Mesothelial cell of epicardium (in vitro differentiated cells): ENCODE data around the gene RAB28. TPM values are rescaled to one million over a fixed set of nuclear protein-coding genes. Genes with fewer than 3 reads are reported as not detected.

ENCODE experiments used
- DNase-seq, 2 experiments: peaks; one replicate each; pipeline ENCODE4 v3.0.0; 2021; ENCODE audit warnings: low spot score in 2 of 2; ENCODE audit not compliant: unreplicated experiment in 2 of 2
- H3K27ac Mint-ChIP-seq: 2 replicates; pipeline ENCODE4 v1.8.0; 2021; ENCODE audit warnings: mixed read lengths
- H3K27me3 Mint-ChIP-seq: 2 replicates; pipeline ENCODE4 v1.8.0; 2021; ENCODE audit warnings: low read depth, mixed read lengths
- H3K36me3 Mint-ChIP-seq: 2 replicates; pipeline ENCODE4 v1.8.0; 2021; ENCODE audit warnings: mixed read lengths
- H3K4me1 Mint-ChIP-seq: 2 replicates; pipeline ENCODE4 v1.8.0; 2021; ENCODE audit warnings: mixed read lengths
- H3K4me3 Mint-ChIP-seq: 2 replicates; pipeline ENCODE4 v1.8.0; 2021; ENCODE audit warnings: mild to moderate bottlenecking, moderate library complexity, mixed read lengths
- H3K9me3 Mint-ChIP-seq: 2 replicates; pipeline ENCODE4 v1.8.0; 2021; ENCODE audit warnings: mixed read lengths
- total RNA-seq: library from RNA; stranded (reverse); gene quantifications from 3 replicates; pipeline ENCODE4 v1.2.1, GENCODE V29; 2021
- TF ChIP-seq, protein P1 (sequence below): fragments of 200-600 bp; sonication (generic); IDR thresholded peaks from one replicate; pipeline ENCODE4 v1.5.0; 2021; ENCODE audit warnings: antibody characterized with exemption; ENCODE audit not compliant: unreplicated experiment

Gene RAB28
- total RNA-seq, 1 donor from 2014 or later = 18.4 TPM

DNA sequence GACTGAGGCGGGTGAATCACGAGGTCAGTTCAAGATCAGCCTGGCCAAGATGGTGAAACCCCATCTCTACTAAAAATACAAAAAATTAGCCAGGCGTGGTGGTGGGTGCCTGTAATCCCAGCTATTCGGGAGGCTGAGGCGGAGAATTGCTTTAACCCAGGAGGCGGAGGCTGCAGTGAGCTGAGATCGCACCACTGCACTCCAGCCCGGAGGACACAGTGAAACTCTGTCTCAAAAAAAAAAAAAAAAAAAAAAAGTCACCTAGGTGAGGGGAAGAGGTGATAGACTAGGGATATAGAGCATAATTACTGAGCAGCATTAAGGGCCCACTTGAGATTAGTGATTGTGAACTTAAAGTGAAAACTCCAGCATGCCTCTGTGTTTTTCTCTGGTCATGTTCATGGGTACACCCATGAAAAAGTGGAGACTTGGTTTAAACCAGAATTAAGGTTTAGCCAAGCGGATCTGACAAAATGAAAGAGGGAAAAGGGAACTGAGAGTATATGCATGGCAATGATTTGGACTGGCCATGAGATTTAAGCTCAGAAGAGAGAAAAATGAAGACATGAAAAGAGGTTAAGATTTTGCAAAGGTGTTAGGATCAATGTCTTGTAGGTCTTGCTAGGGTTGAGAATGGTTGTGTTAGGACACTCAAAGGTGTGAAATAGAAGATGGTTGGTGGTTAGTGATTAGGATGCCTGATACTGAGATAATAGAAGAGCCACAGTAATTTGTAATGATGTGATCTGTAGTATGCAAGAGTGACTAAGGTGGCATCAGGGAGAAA lies 105.0 kb downstream of the RAB28 start:
- Mint-ChIP-seq H3K4me1 (no peaks in the 10 kb centered on the region), H3K27ac (no peak overlapping the region), H3K27me3 (no peaks in the 10 kb centered on the region), H3K9me3 (no peaks in the 10 kb centered on the region), H3K36me3 (peaks cover 2% of the 10 kb centered on the region), H3K4me3 (no peak overlapping the region)
- TF ChIP-seq, protein P1, sequence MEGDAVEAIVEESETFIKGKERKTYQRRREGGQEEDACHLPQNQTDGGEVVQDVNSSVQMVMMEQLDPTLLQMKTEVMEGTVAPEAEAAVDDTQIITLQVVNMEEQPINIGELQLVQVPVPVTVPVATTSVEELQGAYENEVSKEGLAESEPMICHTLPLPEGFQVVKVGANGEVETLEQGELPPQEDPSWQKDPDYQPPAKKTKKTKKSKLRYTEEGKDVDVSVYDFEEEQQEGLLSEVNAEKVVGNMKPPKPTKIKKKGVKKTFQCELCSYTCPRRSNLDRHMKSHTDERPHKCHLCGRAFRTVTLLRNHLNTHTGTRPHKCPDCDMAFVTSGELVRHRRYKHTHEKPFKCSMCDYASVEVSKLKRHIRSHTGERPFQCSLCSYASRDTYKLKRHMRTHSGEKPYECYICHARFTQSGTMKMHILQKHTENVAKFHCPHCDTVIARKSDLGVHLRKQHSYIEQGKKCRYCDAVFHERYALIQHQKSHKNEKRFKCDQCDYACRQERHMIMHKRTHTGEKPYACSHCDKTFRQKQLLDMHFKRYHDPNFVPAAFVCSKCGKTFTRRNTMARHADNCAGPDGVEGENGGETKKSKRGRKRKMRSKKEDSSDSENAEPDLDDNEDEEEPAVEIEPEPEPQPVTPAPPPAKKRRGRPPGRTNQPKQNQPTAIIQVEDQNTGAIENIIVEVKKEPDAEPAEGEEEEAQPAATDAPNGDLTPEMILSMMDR = no peak
- no peak for DNase-seq

- Mint-ChIP-seq H3K27me3 (no peaks in the 10 kb centered on the region), H3K4me3 (no peak overlapping the region)
- TF ChIP-seq, protein P1 = no peak
Observed at GRCh38 chr4:13371048-13371447, 113.1 kb downstream of the RAB28 start.

DNA sequence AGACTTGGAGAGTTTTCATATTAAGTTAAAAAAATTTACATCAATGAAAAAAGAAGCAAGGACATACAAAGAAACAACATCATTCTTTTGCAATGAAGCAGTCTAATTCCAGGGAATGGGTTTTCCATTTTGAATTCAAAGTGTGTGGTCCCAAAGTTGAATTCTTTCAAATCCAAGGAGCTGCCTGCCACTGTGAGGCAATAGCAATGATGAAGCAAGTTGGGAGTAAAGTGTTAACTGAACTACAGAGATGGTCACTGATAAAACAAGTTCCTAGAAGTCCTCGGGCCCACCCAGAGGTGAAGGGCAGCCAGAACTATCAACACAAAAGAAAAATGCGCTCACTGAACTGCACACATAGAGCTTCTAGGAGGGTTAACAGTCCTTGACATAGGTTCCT lies 115.9 kb downstream of the RAB28 start:
- Mint-ChIP-seq H3K4me1 (no peaks in the 10 kb centered on the region), H3K27me3 (no peaks in the 10 kb centered on the region), H3K36me3 (no peaks in the 10 kb centered on the region), H3K27ac (no peak overlapping the region), H3K4me3 (no peak overlapping the region), H3K9me3 (no peaks in the 10 kb centered on the region)
- no peak for DNase-seq
- TF ChIP-seq, protein P1 = no peak

More at GRCh38 chr4:13371048-13371447, 113.1 kb downstream of the RAB28 start:
- H3K36me3 Mint-ChIP-seq = no peaks in the 10 kb centered on the region
- no peak for DNase-seq
- no peaks in the 10 kb centered on the region for H3K4me1 Mint-ChIP-seq
- no peaks in the 10 kb centered on the region for H3K9me3 Mint-ChIP-seq
- H3K27ac Mint-ChIP-seq = no peak overlapping the region

GRCh38 chr4:13367691-13368090 lies 116.4 kb downstream of the RAB28 start:
- DNase-seq = no peak
- no peak overlapping the region for H3K27ac Mint-ChIP-seq
- no peaks in the 10 kb centered on the region for H3K4me1 Mint-ChIP-seq
- H3K9me3 Mint-ChIP-seq = no peaks in the 10 kb centered on the region
- no peak overlapping the region for H3K4me3 Mint-ChIP-seq
- no peaks in the 10 kb centered on the region for H3K27me3 Mint-ChIP-seq
- H3K36me3 Mint-ChIP-seq = no peaks in the 10 kb centered on the region
- TF ChIP-seq, protein P1 = no peak

GRCh38 chr4:13367244-13367643 lies 116.9 kb downstream of the RAB28 start:
- TF ChIP-seq, protein P1 = no peak
- H3K4me3 Mint-ChIP-seq = no peak overlapping the region

More at GRCh38 chr4:13367244-13367643, 116.9 kb downstream of the RAB28 start:
- Mint-ChIP-seq H3K27ac (no peak overlapping the region), H3K27me3 (no peaks in the 10 kb centered on the region), H3K36me3 (no peaks in the 10 kb centered on the region), H3K4me1 (no peaks in the 10 kb centered on the region), H3K9me3 (no peaks in the 10 kb centered on the region)
- DNase-seq = no peak
